Measurements from ENCODE around the gene PMM1. TPM values are rescaled to one million over a fixed set of nuclear protein-coding genes. Genes with fewer than 3 reads are reported as not detected.

PMM1 gene
- total RNA-seq, 6 experiments from 2014 or later = 21.6 to 45.1 (median 36.2) TPM

GRCh38 chr22:41585898-41586297 lies 3.7 kb downstream of the PMM1 start:
- peaks cover 0 to 16% (median 7%) of the 10 kb centered on the region in 4 donors for H3K4me1 ChIP-seq
- TF ChIP-seq POLR2A (IDR thresholded peaks at IDR 0.05) = no peak
- TF ChIP-seq CTCF (IDR thresholded peaks at IDR 0.05) = no peak
- H3K36me3 ChIP-seq = peaks cover 0 to 27% (median 8%) of the 10 kb centered on the region in 4 donors
- DNase-seq (no peak), ATAC-seq (no peak)
- H3K4me3 ChIP-seq = no peak overlapping the region
- no peaks in the 10 kb centered on the region for H3K9me3 ChIP-seq
- no peak overlapping the region for H3K27ac ChIP-seq
- intact Hi-C loops (cut with DNase I) = no loop called here
- no peaks in the 10 kb centered on the region for H3K27me3 ChIP-seq
- 98% methylated on average over 6 of the region's 7 CpGs for WGBS (ENCODE audit: insufficient coverage, low coverage, low lambda C conversion rate, missing lambda C conversion rate)

- Histone ChIP-seq H3K4me3 (no peak overlapping the region), H3K9me3 (no peaks in the 10 kb centered on the region), H3K27me3 (no peaks in the 10 kb centered on the region), H3K36me3 (peaks cover 0 to 34% (median 8%) of the 10 kb centered on the region in 4 donors), H3K4me1 (peaks cover 0 to 16% (median 7%) of the 10 kb centered on the region in 4 donors), H3K27ac (no peak overlapping the region)
- TF ChIP-seq CTCF (IDR thresholded peaks at IDR 0.05) (no peak), POLR2A (IDR thresholded peaks at IDR 0.05) (no peak)
- no peak for ATAC-seq
- no peak for DNase-seq
- WGBS (ENCODE audit: insufficient coverage, low coverage, low lambda C conversion rate, missing lambda C conversion rate) = 93% methylated on average over 5 of the region's 6 CpGs
- intact Hi-C loops (cut with DNase I) = no loop called here
These were observed 4.8 kb downstream of the PMM1 start for GRCh38 chr22:41584881-41585280.

GRCh38 chr22:41582694-41583093 lies 6.9 kb downstream of the PMM1 start:
- no peak for ATAC-seq
- no peaks in the 10 kb centered on the region for H3K27me3 ChIP-seq
- intact Hi-C loops (cut with DNase I) = no loop called here
- TF ChIP-seq POLR2A (IDR thresholded peaks at IDR 0.05) (no peak), CTCF (IDR thresholded peaks at IDR 0.05) (no peak)
- peaks cover 0 to 46% (median 12%) of the 10 kb centered on the region in 4 donors for H3K36me3 ChIP-seq
- H3K4me1 ChIP-seq = peaks cover 0 to 6% (median 2%) of the 10 kb centered on the region in 4 donors
- WGBS (ENCODE audit: insufficient coverage, low coverage, low lambda C conversion rate, missing lambda C conversion rate) = 85% methylated on average over 7 of the region's 8 CpGs
- H3K4me3 ChIP-seq = no peak overlapping the region
- no peak for DNase-seq
- no peak overlapping the region for H3K27ac ChIP-seq
- H3K9me3 ChIP-seq = no peaks in the 10 kb centered on the region

GRCh38 chr22:41579997-41580355 lies 9.7 kb downstream of the PMM1 start:
- ATAC-seq (no peak), DNase-seq (no peak)
- Histone ChIP-seq H3K4me3 (no peak overlapping the region), H3K36me3 (peaks cover 0 to 51% (median 16%) of the 10 kb centered on the region in 4 donors), H3K27ac (no peak overlapping the region), H3K9me3 (no peaks in the 10 kb centered on the region), H3K27me3 (no peaks in the 10 kb centered on the region), H3K4me1 (no peaks in the 10 kb centered on the region)
- no CpG with 5 or more reads among the region's 6 CpGs for WGBS (ENCODE audit: insufficient coverage, low coverage, low lambda C conversion rate, missing lambda C conversion rate)
- TF ChIP-seq POLR2A (IDR thresholded peaks at IDR 0.05) = no peak
- TF ChIP-seq CTCF (IDR thresholded peaks at IDR 0.05) = no peak
- intact Hi-C loops (cut with DNase I) = no loop called here
